ENCODE data around the gene KANSL1. TPM values are rescaled to one million over a fixed set of nuclear protein-coding genes. Genes with fewer than 3 reads are reported as not detected.

The KANSL1 gene
- total RNA-seq, 1 donor = 63.2 TPM

DNA sequence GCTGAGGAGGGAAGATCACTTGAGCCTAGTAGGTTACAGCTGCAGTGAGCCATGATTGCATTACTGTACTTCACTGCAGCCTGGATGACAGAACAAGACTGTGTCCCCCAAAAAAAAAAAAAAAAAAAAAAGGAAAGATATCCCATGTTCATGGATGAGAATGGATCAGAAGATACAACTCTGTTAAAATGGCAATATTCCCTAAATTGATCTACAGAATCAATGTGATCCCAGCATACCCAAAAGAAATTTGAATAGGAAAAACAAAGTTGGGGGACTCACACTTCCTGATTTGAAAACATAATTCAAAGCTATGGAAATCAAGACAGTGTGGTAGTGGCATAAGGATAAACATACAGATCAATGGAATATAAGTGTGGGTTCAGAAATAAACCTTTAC, 12.7 kb upstream of the KANSL1 start:
- TF ChIP-seq, protein P1, sequence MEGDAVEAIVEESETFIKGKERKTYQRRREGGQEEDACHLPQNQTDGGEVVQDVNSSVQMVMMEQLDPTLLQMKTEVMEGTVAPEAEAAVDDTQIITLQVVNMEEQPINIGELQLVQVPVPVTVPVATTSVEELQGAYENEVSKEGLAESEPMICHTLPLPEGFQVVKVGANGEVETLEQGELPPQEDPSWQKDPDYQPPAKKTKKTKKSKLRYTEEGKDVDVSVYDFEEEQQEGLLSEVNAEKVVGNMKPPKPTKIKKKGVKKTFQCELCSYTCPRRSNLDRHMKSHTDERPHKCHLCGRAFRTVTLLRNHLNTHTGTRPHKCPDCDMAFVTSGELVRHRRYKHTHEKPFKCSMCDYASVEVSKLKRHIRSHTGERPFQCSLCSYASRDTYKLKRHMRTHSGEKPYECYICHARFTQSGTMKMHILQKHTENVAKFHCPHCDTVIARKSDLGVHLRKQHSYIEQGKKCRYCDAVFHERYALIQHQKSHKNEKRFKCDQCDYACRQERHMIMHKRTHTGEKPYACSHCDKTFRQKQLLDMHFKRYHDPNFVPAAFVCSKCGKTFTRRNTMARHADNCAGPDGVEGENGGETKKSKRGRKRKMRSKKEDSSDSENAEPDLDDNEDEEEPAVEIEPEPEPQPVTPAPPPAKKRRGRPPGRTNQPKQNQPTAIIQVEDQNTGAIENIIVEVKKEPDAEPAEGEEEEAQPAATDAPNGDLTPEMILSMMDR (IDR thresholded peaks at IDR 0.05; ENCODE audit: insufficient read depth, low read length) = no peak
- no peak for DNase-seq (ENCODE audit: low read depth)
- no peak overlapping the region for H3K4me3 ChIP-seq (ENCODE audit: low read depth, low read length)

DNA sequence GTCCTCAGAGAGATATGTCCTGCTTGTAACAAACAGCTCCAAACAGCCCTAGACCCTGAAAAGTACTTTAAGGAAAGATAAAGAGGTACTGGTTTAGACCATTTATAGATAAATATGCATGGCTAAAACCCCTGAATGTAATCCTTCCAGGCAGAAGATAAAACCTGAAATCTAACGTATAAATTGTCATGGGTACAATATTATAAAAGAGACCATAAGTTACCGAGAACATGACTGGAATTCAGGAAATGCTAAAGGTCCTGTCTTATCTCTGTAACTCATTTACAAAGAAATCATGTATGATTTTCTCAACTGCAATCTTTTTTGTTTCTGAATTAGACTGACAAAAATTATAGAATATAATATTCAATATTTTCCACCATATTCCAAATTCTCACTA, 9.2 kb upstream of the KANSL1 start:
- no peak for DNase-seq (ENCODE audit: low read depth)

DNA sequence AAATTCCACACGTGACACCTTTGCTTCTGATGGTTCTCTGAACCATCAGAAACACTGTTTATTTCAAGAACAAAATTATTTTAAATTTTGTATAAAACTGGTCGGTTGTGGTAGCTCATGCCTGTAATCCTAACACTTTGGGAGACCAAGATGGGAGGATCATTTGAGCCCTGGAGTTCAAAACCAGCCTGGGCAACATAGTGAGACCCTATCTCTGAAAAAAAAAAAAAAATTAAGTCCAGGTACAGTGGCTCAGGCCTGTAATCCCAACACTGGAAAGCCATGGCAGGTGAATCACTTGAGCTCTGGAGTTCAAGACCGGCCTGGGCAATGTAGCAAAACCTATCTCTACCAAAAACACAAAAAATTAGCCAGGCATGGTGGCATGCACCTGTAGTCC, 8.3 kb upstream of the KANSL1 start:
- H3K4me3 ChIP-seq (ENCODE audit: low read depth, low read length) = no peak overlapping the region
- DNase-seq (ENCODE audit: low read depth) = no peak
- TF ChIP-seq, protein P1 (IDR thresholded peaks at IDR 0.05; ENCODE audit: insufficient read depth, low read length) = no peak

More for the DNA sequence above, 9.2 kb upstream of the KANSL1 start:
- H3K4me3 ChIP-seq (ENCODE audit: low read depth, low read length) = no peak overlapping the region
- TF ChIP-seq, protein P1 (IDR thresholded peaks at IDR 0.05; ENCODE audit: insufficient read depth, low read length) = no peak

DNA sequence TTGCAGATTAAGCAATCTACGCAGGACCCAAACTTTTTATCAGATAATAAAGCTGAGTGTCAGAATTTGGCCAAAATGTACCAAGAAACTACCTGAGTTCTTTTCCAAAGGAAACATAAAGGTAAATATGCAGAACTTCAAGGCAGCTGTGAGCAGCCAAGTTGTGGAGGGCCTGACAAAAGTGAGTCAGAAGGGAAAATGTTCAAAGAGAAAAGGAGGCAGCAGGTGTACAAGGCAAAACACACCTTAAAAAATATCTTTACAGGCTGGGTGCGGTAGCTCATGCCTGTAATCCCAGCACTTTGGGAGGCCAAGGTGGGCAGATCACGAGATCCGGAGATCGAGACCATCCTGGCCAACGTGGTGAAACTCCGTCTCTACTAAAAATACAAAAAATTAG, 7.0 kb upstream of the KANSL1 start:
- no peak for DNase-seq (ENCODE audit: low read depth)
- TF ChIP-seq, protein P1 (IDR thresholded peaks at IDR 0.05; ENCODE audit: insufficient read depth, low read length) = no peak
- H3K4me3 ChIP-seq (ENCODE audit: low read depth, low read length) = no peak overlapping the region

DNA sequence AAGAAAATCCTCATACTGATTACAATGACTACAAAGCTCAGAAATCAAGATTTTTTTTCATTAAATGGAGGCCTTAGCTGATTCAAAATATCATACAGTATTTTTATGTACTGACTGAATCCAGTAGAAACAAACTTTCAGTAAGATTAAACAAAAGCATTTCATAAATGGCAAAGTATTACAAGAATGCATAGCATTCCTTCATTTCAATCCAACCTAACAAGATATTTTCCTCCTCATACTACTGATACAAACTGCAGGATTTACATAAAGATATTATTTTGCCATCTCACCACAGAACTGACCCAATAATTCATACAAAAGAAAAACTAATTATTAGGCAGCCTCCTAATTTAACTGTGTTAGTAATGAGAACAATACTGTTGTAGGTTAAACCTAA, 6.2 kb upstream of the KANSL1 start:
- no peak overlapping the region for H3K4me3 ChIP-seq (ENCODE audit: low read depth, low read length)
- TF ChIP-seq, protein P1 (IDR thresholded peaks at IDR 0.05; ENCODE audit: insufficient read depth, low read length) = no peak
- DNase-seq (ENCODE audit: low read depth) = peak; percentile 43

DNA sequence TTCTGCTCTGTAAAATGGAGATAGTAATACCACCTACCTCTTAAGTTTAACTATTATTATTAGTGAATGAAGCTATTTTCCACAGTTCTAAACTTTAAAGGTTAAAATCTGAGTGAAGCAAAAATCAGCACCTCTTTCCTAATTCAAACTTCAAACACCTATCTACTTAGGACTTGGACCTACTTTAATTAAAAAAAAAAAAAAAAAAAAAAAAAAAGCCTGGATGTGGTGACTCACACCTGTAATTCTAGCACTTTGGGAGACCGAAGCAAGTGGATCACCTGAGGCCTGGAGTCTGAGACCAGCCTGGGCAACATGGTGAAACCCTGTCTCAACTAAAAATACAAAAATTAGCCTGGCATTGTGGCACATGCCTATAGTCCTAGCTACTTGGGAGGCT, 5.0 kb upstream of the KANSL1 start:
- TF ChIP-seq, protein P1 (IDR thresholded peaks at IDR 0.05; ENCODE audit: insufficient read depth, low read length) = no peak
- H3K4me3 ChIP-seq (ENCODE audit: low read depth, low read length) = no peak overlapping the region
- DNase-seq (ENCODE audit: low read depth) = no peak

DNA sequence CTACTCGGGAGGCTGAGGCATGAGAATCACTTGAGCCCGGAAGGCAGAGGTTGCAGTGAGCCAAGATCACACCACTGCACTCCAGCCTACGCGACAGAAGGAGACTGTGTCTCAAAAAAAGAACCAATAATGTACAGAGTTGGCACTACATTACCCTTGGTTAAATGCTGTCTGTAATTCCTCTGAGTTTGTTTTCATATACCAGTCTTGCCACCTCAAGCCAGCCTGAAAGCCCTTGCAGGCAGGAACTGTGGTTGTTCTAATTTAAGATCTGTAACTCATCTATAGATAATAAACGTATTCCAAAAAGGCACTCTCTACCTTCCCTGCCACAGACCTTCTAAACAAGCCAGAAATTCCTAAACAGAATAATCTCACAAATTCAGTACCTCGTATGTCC, 4.3 kb upstream of the KANSL1 start:
- DNase-seq (ENCODE audit: low read depth) = no peak
- no peak overlapping the region for H3K4me3 ChIP-seq (ENCODE audit: low read depth, low read length)
- TF ChIP-seq, protein P1 (IDR thresholded peaks at IDR 0.05; ENCODE audit: insufficient read depth, low read length) = no peak

Data from fibroblast of the aortic adventitia (primary cell).